SU-DHL-6 (cell line): ENCODE data around the gene LRIG3.

Source experiments
- H2AFZ ChIP-seq: fragments of 200-600 bp; sonication (generic); 2 replicates; pipeline ENCODE4 v1.6.1; 2014; ENCODE audit warnings: low read depth, mild to moderate bottlenecking, moderate library complexity, mixed read lengths, antibody characterized with exemption, low read length; ENCODE audit not compliant: severe bottlenecking
- H3F3A ChIP-seq: fragments of 200-600 bp; shearing (Covaris generic); 2 replicates; pipeline ENCODE4 v1.6.0; 2016; ENCODE audit warnings: antibody characterized with exemption, mild to moderate bottlenecking; ENCODE audit not compliant: insufficient read depth
- H3K27ac ChIP-seq: fragments of 200-600 bp; sonication (generic); 2 replicates; pipeline ENCODE4 v1.5.1; 2016; ENCODE audit warnings: low read depth, mild to moderate bottlenecking, low read length, moderate library complexity, mixed read lengths
- H3K27me3 ChIP-seq: fragments of 200-600 bp; sonication (generic), shearing (Covaris generic); 2 replicates; pipeline ENCODE4 v1.6.0; 2014; ENCODE audit warnings: mild to moderate bottlenecking, low read length
- H3K36me3 ChIP-seq: fragments of 200-600 bp; sonication (generic); 2 replicates; pipeline ENCODE4 v1.6.1; 2014; ENCODE audit warnings: mild to moderate bottlenecking, low read length, mixed read lengths
- H3K4me2 ChIP-seq: fragments of 300-600, 200-600 bp; shearing (Covaris generic), sonication (generic); 2 replicates; pipeline ENCODE4 v1.6.0; 2014; ENCODE audit warnings: low read length, low read depth, mild to moderate bottlenecking; ENCODE audit not compliant: poor library complexity, severe bottlenecking
- H3K4me3 ChIP-seq: fragments of 200-600 bp; sonication (generic); 2 replicates; pipeline ENCODE4 v1.5.1; 2014; ENCODE audit warnings: antibody characterized with exemption, low read length, mild to moderate bottlenecking, mixed read lengths; ENCODE audit not compliant: insufficient read depth, poor library complexity, severe bottlenecking
- H3K79me2 ChIP-seq: fragments of 200-600 bp; sonication (generic); 2 replicates; pipeline ENCODE4 v1.6.1; 2014; ENCODE audit warnings: mild to moderate bottlenecking, low read length, moderate library complexity; ENCODE audit not compliant: insufficient read depth
- H3K9ac ChIP-seq: fragments of 200-600 bp; sonication (generic); 2 replicates; pipeline ENCODE4 v1.7.0; 2014; ENCODE audit warnings: mild to moderate bottlenecking, low read length
- H3K9me2 ChIP-seq: fragments of 200-600 bp; sonication (generic); replicated peaks from 2 replicates; pipeline ENCODE4 v1.6.1; 2014; ENCODE audit warnings: low read length; ENCODE audit not compliant: insufficient read depth
- H3K9me3 ChIP-seq: fragments of 200-600 bp; sonication (generic); 2 replicates; pipeline ENCODE4 v1.6.1; 2014; ENCODE audit warnings: low read length, mixed read lengths; ENCODE audit not compliant: insufficient read depth
- H4K20me1 ChIP-seq: fragments of 200-600 bp; sonication (generic); 2 replicates; pipeline ENCODE4 v1.6.1; 2014; ENCODE audit warnings: low read depth, mild to moderate bottlenecking, antibody characterized with exemption, low read length, moderate library complexity, mixed read lengths
- CTCF ChIP-seq: fragments of 200-600 bp; sonication (generic); IDR thresholded peaks from one replicate; pipeline ENCODE4 v1.5.1; 2017; ENCODE audit warnings: antibody characterized with exemption, mild to moderate bottlenecking, low read length, moderate library complexity; ENCODE audit not compliant: insufficient read depth, poor library complexity, severe bottlenecking
- EZH2phosphoT487 ChIP-seq: fragments of 200-600 bp; sonication (generic), shearing (Covaris generic); conservative IDR thresholded peaks from 2 replicates; pipeline ENCODE4 v1.6.1; 2018; ENCODE audit warnings: mild to moderate bottlenecking, antibody characterized with exemption, low read length, moderate library complexity, mixed read lengths

The LRIG3 gene

GRCh38 chr12:58920102-58920960, at the start of gene LRIG3:
Gene LRIG3, minus strand, starts transcription at chr12:58920504. Its CDS starts 269 bp downstream, at chr12:58920235.
- Histone ChIP-seq H3K4me2 (no peak within 1 kb of the TSS), H3K4me3 (no peak within 1 kb of the TSS)

GRCh38 chr12:58969237-58969636, 48.9 kb upstream of the LRIG3 start:
- Histone ChIP-seq H3K4me3 (no peak overlapping the region), H3K27me3 (no peaks in the 10 kb centered on the region), H3F3A (no peaks in the 10 kb centered on the region), H3K9me2 (no peaks in the 10 kb centered on the region), H2AFZ (no peak overlapping the region), H3K9me3 (no peaks in the 10 kb centered on the region), H4K20me1 (no peaks in the 10 kb centered on the region), H3K4me2 (no peak overlapping the region), H3K36me3 (no peaks in the 10 kb centered on the region), H3K79me2 (no peaks in the 10 kb centered on the region), H3K27ac (no peak overlapping the region), H3K9ac (no peak overlapping the region)
- TF ChIP-seq CTCF (no peak), EZH2phosphoT487 (no peak)

More at GRCh38 chr12:58920102-58920960, at the start of gene LRIG3:
- no peak within 1 kb of the TSS for H3K9ac ChIP-seq
- no peaks in the 10 kb centered on the region for H3K9me2 ChIP-seq
- no peaks in the 10 kb centered on the region for H4K20me1 ChIP-seq
- H3K27me3 ChIP-seq: no peaks in the 10 kb centered on the region
- H3K36me3 ChIP-seq: no peaks in the 10 kb centered on the region
- H3K27ac ChIP-seq: no peak within 1 kb of the TSS
- H3K79me2 ChIP-seq: no peaks in the 10 kb centered on the region
- no peak within 1 kb of the TSS for H2AFZ ChIP-seq
- H3K9me3 ChIP-seq: no peaks in the 10 kb centered on the region
- no peaks in the 10 kb centered on the region for H3F3A ChIP-seq
- no peak for TF ChIP-seq CTCF
- no peak for TF ChIP-seq EZH2phosphoT487

GRCh38 chr12:58967561-58967960, 47.3 kb upstream of the LRIG3 start:
- Histone ChIP-seq H3K4me3 (no peak overlapping the region), H3K79me2 (no peaks in the 10 kb centered on the region), H4K20me1 (no peaks in the 10 kb centered on the region), H3F3A (no peaks in the 10 kb centered on the region), H3K27ac (no peak overlapping the region), H3K4me2 (no peak overlapping the region), H3K27me3 (no peaks in the 10 kb centered on the region), H2AFZ (no peak overlapping the region), H3K9me2 (no peaks in the 10 kb centered on the region), H3K36me3 (no peaks in the 10 kb centered on the region), H3K9ac (no peak overlapping the region), H3K9me3 (no peaks in the 10 kb centered on the region)
- no peak for TF ChIP-seq CTCF
- no peak for TF ChIP-seq EZH2phosphoT487
